ENCODE data around the gene KRT31. TPM values are rescaled to one million over a fixed set of nuclear protein-coding genes. Genes with fewer than 3 reads are reported as not detected.
A peak's percentile ranks its signal among the peaks of the same experiment; 100 is the strongest.

The KRT31 gene
- total RNA-seq, 1 experiment from 2014 or later: not detected

DNA sequence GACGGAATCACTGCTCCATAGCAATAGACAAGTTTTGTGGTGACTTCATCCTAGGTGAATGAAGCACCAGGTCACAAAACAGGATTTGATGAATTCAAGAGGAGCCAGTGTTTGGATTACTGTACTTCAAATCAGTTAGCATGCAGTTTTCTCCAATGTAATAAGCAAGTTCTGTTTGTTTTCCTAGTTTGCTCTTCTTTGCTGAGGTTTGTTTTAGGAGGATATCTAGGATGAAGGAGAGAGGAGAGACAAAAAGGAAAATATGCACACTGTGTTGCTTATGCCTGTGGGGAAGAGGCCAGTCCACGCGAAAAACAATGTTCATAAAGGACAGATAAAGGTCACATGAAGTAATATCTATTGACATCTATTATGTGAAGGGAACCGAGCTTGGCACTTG is 18.0 kb upstream of the KRT31 start:
- no TSS peak for BruUV-seq (replicated peaks)
- Histone ChIP-seq H3K27me3 (ENCODE audit: insufficient read depth, low read length) (no peaks in the 10 kb centered on the region), H3K9ac (ENCODE audit: low read length) (no peak overlapping the region), H3K4me1 (ENCODE audit: control insufficient read depth in 1 of 2, insufficient read depth in 2 of 2, low read length in 2 of 2) (peaks cover 15 to 35% of the 10 kb centered on the region in 2 experiments), H3K4me2 (ENCODE audit: low read length) (peak overlapping the region; percentile 2; the same call in 1 of the 2 replicates), H3K4me3 (replicated peaks in 1 of 2; ENCODE audit: low read depth in 1 of 2, low read length in 2 of 2) (no peak overlapping the region), H2AFZ (ENCODE audit: low read depth, low read length, poor library complexity, severe bottlenecking) (no peak overlapping the region), H3K79me2 (ENCODE audit: insufficient read depth, low read length) (no peaks in the 10 kb centered on the region), H3K36me3 (ENCODE audit: control insufficient read depth in 1 of 2, insufficient read depth in 2 of 2, low read length in 2 of 2) (no peaks in the 10 kb centered on the region), H3K9me2 (ENCODE audit: insufficient read depth) (no peaks in the 10 kb centered on the region), H3K9me3 (ENCODE audit: control insufficient read depth in 1 of 2, insufficient read depth in 1 of 2, low read depth in 1 of 2, low read length in 2 of 2) (no peaks in the 10 kb centered on the region), H4K20me1 (ENCODE audit: insufficient read depth) (no peaks in the 10 kb centered on the region), H3K27ac (ENCODE audit: low read depth, low read length) (no peak overlapping the region)
- TF ChIP-seq POLR2AphosphoS5 (IDR thresholded peaks at IDR 0.05; ENCODE audit: low read depth, low read length): no peak
- TF ChIP-seq EGR1 (IDR thresholded peaks at IDR 0.05; ENCODE audit: low read depth): no peak
- no peak for TF ChIP-seq SRF (IDR thresholded peaks at IDR 0.05; ENCODE audit: low read depth)
- TF ChIP-seq SP1 (IDR thresholded peaks at IDR 0.05; ENCODE audit: low read depth): no peak
- no peak for TF ChIP-seq RAD21 (IDR thresholded peaks at IDR 0.05; ENCODE audit: low read depth)
- TF ChIP-seq CEBPB (IDR thresholded peaks at IDR 0.05; ENCODE audit: low read depth): no peak
- TF ChIP-seq ZFX (IDR thresholded peaks at IDR 0.05): no peak
- no peak for TF ChIP-seq EZH2 (IDR thresholded peaks at IDR 0.05)
- no peak for TF ChIP-seq SIN3A (IDR thresholded peaks at IDR 0.05; ENCODE audit: low read depth)
- TF ChIP-seq, protein P1, sequence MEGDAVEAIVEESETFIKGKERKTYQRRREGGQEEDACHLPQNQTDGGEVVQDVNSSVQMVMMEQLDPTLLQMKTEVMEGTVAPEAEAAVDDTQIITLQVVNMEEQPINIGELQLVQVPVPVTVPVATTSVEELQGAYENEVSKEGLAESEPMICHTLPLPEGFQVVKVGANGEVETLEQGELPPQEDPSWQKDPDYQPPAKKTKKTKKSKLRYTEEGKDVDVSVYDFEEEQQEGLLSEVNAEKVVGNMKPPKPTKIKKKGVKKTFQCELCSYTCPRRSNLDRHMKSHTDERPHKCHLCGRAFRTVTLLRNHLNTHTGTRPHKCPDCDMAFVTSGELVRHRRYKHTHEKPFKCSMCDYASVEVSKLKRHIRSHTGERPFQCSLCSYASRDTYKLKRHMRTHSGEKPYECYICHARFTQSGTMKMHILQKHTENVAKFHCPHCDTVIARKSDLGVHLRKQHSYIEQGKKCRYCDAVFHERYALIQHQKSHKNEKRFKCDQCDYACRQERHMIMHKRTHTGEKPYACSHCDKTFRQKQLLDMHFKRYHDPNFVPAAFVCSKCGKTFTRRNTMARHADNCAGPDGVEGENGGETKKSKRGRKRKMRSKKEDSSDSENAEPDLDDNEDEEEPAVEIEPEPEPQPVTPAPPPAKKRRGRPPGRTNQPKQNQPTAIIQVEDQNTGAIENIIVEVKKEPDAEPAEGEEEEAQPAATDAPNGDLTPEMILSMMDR (IDR thresholded peaks at IDR 0.05 in 2 of 3, conservative IDR thresholded peaks at IDR 0.05 in 1 of 3; ENCODE audit: borderline replicate concordance in 1 of 3, insufficient read depth in 1 of 3, low read depth in 2 of 3, low read length in 2 of 3): no peak
- TF ChIP-seq ZNF274 (IDR thresholded peaks at IDR 0.05; ENCODE audit: low read depth, low read length): no peak
- TF ChIP-seq YY1 (IDR thresholded peaks at IDR 0.05; ENCODE audit: extremely low read depth, insufficient replicate concordance, low read depth, low read length): no peak
- TF ChIP-seq, protein P2, sequence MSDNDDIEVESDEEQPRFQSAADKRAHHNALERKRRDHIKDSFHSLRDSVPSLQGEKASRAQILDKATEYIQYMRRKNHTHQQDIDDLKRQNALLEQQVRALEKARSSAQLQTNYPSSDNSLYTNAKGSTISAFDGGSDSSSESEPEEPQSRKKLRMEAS (IDR thresholded peaks at IDR 0.05): no peak
- TF ChIP-seq FOSL1 (IDR thresholded peaks at IDR 0.05; ENCODE audit: low read depth): no peak
- no peak for TF ChIP-seq TCF7L2 (IDR thresholded peaks at IDR 0.05; ENCODE audit: borderline replicate concordance, extremely low read depth, insufficient read depth, insufficient read length)
- TF ChIP-seq, protein P3, sequence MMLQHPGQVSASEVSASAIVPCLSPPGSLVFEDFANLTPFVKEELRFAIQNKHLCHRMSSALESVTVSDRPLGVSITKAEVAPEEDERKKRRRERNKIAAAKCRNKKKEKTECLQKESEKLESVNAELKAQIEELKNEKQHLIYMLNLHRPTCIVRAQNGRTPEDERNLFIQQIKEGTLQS (IDR thresholded peaks at IDR 0.05): no peak
- TF ChIP-seq, protein P4, sequence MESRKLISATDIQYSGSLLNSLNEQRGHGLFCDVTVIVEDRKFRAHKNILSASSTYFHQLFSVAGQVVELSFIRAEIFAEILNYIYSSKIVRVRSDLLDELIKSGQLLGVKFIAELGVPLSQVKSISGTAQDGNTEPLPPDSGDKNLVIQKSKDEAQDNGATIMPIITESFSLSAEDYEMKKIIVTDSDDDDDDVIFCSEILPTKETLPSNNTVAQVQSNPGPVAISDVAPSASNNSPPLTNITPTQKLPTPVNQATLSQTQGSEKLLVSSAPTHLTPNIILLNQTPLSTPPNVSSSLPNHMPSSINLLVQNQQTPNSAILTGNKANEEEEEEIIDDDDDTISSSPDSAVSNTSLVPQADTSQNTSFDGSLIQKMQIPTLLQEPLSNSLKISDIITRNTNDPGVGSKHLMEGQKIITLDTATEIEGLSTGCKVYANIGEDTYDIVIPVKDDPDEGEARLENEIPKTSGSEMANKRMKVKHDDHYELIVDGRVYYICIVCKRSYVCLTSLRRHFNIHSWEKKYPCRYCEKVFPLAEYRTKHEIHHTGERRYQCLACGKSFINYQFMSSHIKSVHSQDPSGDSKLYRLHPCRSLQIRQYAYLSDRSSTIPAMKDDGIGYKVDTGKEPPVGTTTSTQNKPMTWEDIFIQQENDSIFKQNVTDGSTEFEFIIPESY (IDR thresholded peaks at IDR 0.05; ENCODE audit: extremely low read depth, insufficient replicate concordance, low read length): no peak
- TF ChIP-seq JUND (IDR thresholded peaks at IDR 0.05): no peak
- TF ChIP-seq EZH2phosphoT487 (IDR thresholded peaks at IDR 0.05; ENCODE audit: borderline replicate concordance): no peak
- no peak for TF ChIP-seq POLR2A (IDR thresholded peaks at IDR 0.05; ENCODE audit: borderline replicate concordance, extremely low read depth, insufficient read depth, insufficient read length)
- intact Hi-C loops (cut with micrococcal nuclease): loop anchor here (10.0 kb wide), 1 partner anchor 79 kb away; no protein-coding TSS in a partner anchor
- ChIA-PET RAD21 (ENCODE audit: low non-redundant PET in 1 of 2, low total read pairs in 2 of 2, uncharacterized antibody in 2 of 2, unreplicated experiment in 2 of 2) (no interaction called here), POLR2A (no interaction called here), CTCF (no interaction called here)
- DNase-seq (ENCODE audit: low read depth, low spot score) (no peak), ATAC-seq (no peak)

Measured in HCT116 (cell line).